Esophagus (tissue), 2 donors: ENCODE results near the gene SLC25A34. TPM values are rescaled to one million over a fixed set of nuclear protein-coding genes. Genes with fewer than 3 reads are reported as not detected.

Experiments
- H3K27ac ChIP-seq, 2 donors: one replicate each; pipeline ENCODE4 v1.5.1; 2013; ENCODE audit warnings: low read depth in 2 of 2, mild to moderate bottlenecking in 2 of 2, inconsistent platforms in 1 of 2, low read length in 1 of 2, moderate library complexity in 1 of 2
- H3K27me3 ChIP-seq, 2 donors: one replicate each; pipeline ENCODE4 v1.6.1; 2013; ENCODE audit warnings: low read length in 2 of 2, control low read depth in 1 of 2, mild to moderate bottlenecking in 1 of 2; ENCODE audit not compliant: insufficient read depth in 2 of 2, control insufficient read depth in 1 of 2
- H3K36me3 ChIP-seq, 2 donors: one replicate each; pipeline ENCODE4 v1.6.1; 2013; ENCODE audit warnings: low read length in 1 of 2; ENCODE audit not compliant: control insufficient read depth in 2 of 2, insufficient read depth in 2 of 2
- H3K4me1 ChIP-seq, 2 donors: one replicate each; pipeline ENCODE4 v1.6.1; 2013; ENCODE audit warnings: low read length in 1 of 2; ENCODE audit not compliant: control insufficient read depth in 2 of 2, insufficient read depth in 2 of 2
- H3K4me3 ChIP-seq, 2 donors: one replicate each; pipeline ENCODE4 v1.5.1; 2013; ENCODE audit warnings: low read length in 2 of 2, mild to moderate bottlenecking in 2 of 2, low read depth in 1 of 2, moderate library complexity in 1 of 2
- H3K9me3 ChIP-seq, 2 donors: one replicate each; pipeline ENCODE4 v1.6.1; 2013; ENCODE audit warnings: mild to moderate bottlenecking in 2 of 2, low read depth in 1 of 2, low read length in 1 of 2, moderate library complexity in 1 of 2; ENCODE audit not compliant: control insufficient read depth in 2 of 2, insufficient read depth in 1 of 2
- WGBS, 2 donors: extraction: QIAGEN DNeasy Blood & Tissue Kit; methylation state at CpG; one replicate each; pipeline ENCODE4 v1.1.7; 2013; 5-methylcytosine and 5-hydroxymethylcytosine counted together
- polyA plus RNA-seq, 2 donors: library from polyadenylated mRNA; stranded (reverse); fragments of 200-250 nt; gene quantifications; one replicate each; pipeline ENCODE4 v1.2.3, GENCODE V29; 2013
- donor health status: healthy with polysubstance abuse.
- donor health status: Bipolar disorder and iron deficiency.

Gene SLC25A34
- polyA plus RNA-seq, 2 donors, result 0.46 to 2.7 TPM

GRCh38 chr1:15748264-15748663 is 12.2 kb downstream of the SLC25A34 start:
- WGBS, 2 donors, result 87 to 92% methylated on average over 5 of the region's 5 CpGs
- Histone ChIP-seq H3K4me3 (no peak overlapping the region), H3K4me1 (peaks cover 0 to 3% of the 10 kb centered on the region in 2 donors), H3K9me3 (no peaks in the 10 kb centered on the region), H3K36me3 (no peaks in the 10 kb centered on the region), H3K27me3 (no peaks in the 10 kb centered on the region), H3K27ac (no peak overlapping the region)

GRCh38 chr1:15748690-15749398 is 12.8 kb downstream of the SLC25A34 start:
- Histone ChIP-seq H3K4me3 (no peak overlapping the region), H3K27ac (no peak overlapping the region), H3K4me1 (peaks cover 0 to 3% of the 10 kb centered on the region in 2 donors), H3K27me3 (no peaks in the 10 kb centered on the region), H3K9me3 (no peaks in the 10 kb centered on the region), H3K36me3 (no peaks in the 10 kb centered on the region)
- WGBS, 2 donors, result 82 to 90% methylated on average over 10 of the region's 10 CpGs

- no peaks in the 10 kb centered on the region for H3K9me3 ChIP-seq
- 60 to 70% methylated on average over 18 to 19 of the region's 19 CpGs for WGBS, 2 donors
- no peaks in the 10 kb centered on the region for H3K36me3 ChIP-seq
- no peaks in the 10 kb centered on the region for H3K27me3 ChIP-seq
- no peak overlapping the region for H3K27ac ChIP-seq
- H3K4me1 ChIP-seq, result peaks cover 0 to 3% of the 10 kb centered on the region in 2 donors
- no peak overlapping the region for H3K4me3 ChIP-seq
These were observed 13.6 kb downstream of the SLC25A34 start for GRCh38 chr1:15749399-15750291.

- no peaks in the 10 kb centered on the region for H3K27me3 ChIP-seq
- H3K9me3 ChIP-seq, result no peaks in the 10 kb centered on the region
- H3K4me1 ChIP-seq, result peaks cover 0 to 3% of the 10 kb centered on the region in 2 donors
- H3K4me3 ChIP-seq, result no peak overlapping the region
- 91% methylated on average over 12 of the region's 12 CpGs for WGBS, 2 donors
- H3K36me3 ChIP-seq, result no peaks in the 10 kb centered on the region
- no peak overlapping the region for H3K27ac ChIP-seq
These were observed 14.9 kb downstream of the SLC25A34 start for GRCh38 chr1:15750924-15751323.

GRCh38 chr1:15751717-15752116 is 15.7 kb downstream of the SLC25A34 start:
- Histone ChIP-seq H3K27me3 (no peaks in the 10 kb centered on the region), H3K36me3 (no peaks in the 10 kb centered on the region), H3K4me1 (peaks cover 0 to 3% of the 10 kb centered on the region in 2 donors), H3K4me3 (no peak overlapping the region), H3K9me3 (no peaks in the 10 kb centered on the region), H3K27ac (no peak overlapping the region)
- 74 to 85% methylated on average over 10 of the region's 10 CpGs for WGBS, 2 donors

- Histone ChIP-seq H3K27ac (no peak overlapping the region), H3K4me1 (peaks cover 0 to 15% of the 10 kb centered on the region in 2 donors), H3K9me3 (no peaks in the 10 kb centered on the region), H3K4me3 (no peak overlapping the region), H3K36me3 (no peaks in the 10 kb centered on the region), H3K27me3 (no peaks in the 10 kb centered on the region)
- WGBS, 2 donors, result 80 to 88% methylated on average over 9 to 10 of the region's 10 CpGs
These were observed 17.7 kb downstream of the SLC25A34 start for GRCh38 chr1:15753776-15754175.

GRCh38 chr1:15755021-15755645 is 19.1 kb downstream of the SLC25A34 start:
- H3K36me3 ChIP-seq, result no peaks in the 10 kb centered on the region
- 83 to 91% methylated on average over 2 of the region's 2 CpGs for WGBS, 2 donors
- H3K4me3 ChIP-seq, result no peak overlapping the region
- no peak overlapping the region for H3K27ac ChIP-seq
- H3K27me3 ChIP-seq, result no peaks in the 10 kb centered on the region
- no peaks in the 10 kb centered on the region for H3K9me3 ChIP-seq
- peaks cover 0 to 14% of the 10 kb centered on the region in 2 donors for H3K4me1 ChIP-seq

GRCh38 chr1:15755646-15756040 is 19.6 kb downstream of the SLC25A34 start:
- H3K4me3 ChIP-seq, result no peak overlapping the region
- H3K27ac ChIP-seq, result no peak overlapping the region
- 69 to 78% methylated on average over 4 of the region's 4 CpGs for WGBS, 2 donors
- no peaks in the 10 kb centered on the region for H3K9me3 ChIP-seq
- H3K4me1 ChIP-seq, result peaks cover 0 to 14% of the 10 kb centered on the region in 2 donors
- H3K36me3 ChIP-seq, result no peaks in the 10 kb centered on the region
- H3K27me3 ChIP-seq, result no peaks in the 10 kb centered on the region

GRCh38 chr1:15756143-15757015 is 20.3 kb downstream of the SLC25A34 start:
- Histone ChIP-seq H3K4me3 (no peak overlapping the region), H3K9me3 (no peaks in the 10 kb centered on the region), H3K27me3 (no peaks in the 10 kb centered on the region), H3K36me3 (no peaks in the 10 kb centered on the region), H3K4me1 (peaks cover 3 to 14% of the 10 kb centered on the region in 2 donors), H3K27ac (peak overlapping the region; percentile 29 to 38)
- 33 to 35% methylated on average over 21 of the region's 21 CpGs for WGBS, 2 donors
